HEK293T (cell line): ENCODE results near the gene ADGRB3.
A peak's percentile ranks its signal among the peaks of the same experiment; 100 is the strongest.
"Not testable (repeated sequence)": the region's sequence is repeated elsewhere in the genome, so short reads cannot be mapped to it uniquely, and the experiment has no call there.

Experiments used
- CTCF ChIA-PET: fragments of 350-600 bp; formaldehyde crosslinking; extraction: SDS; loops from one replicate; lab custom pipeline; 2021; ENCODE audit warnings: antibody characterized with exemption, inconsistent platforms; lab: Yijun Ruan, JAX
- POLR2A ChIA-PET: fragments of 350-600 bp; formaldehyde crosslinking; extraction: SDS; loops from one replicate; lab custom pipeline; 2020; ENCODE audit warnings: antibody characterized with exemption, inconsistent platforms; lab: Yijun Ruan, JAX
- DNase-seq: peaks from one replicate; pipeline ENCODE4 v3.0.0; 2012; ENCODE audit warnings: mixed read lengths; ENCODE audit errors: extremely low spot score
- ARNT ChIP-seq: fragments of 450-650 bp; IDR thresholded peaks from 2 replicates; pipeline ENCODE4 v1.6.1; 2017; ENCODE audit warnings: mild to moderate bottlenecking
- BHLHE40 ChIP-seq: fragments of 450-650 bp; IDR thresholded peaks from 2 replicates; pipeline ENCODE4 v1.6.1; 2016; ENCODE audit warnings: mild to moderate bottlenecking, moderate library complexity, borderline replicate concordance
- CTBP1 ChIP-seq: fragments of 450-650 bp; IDR thresholded peaks from 2 replicates; pipeline ENCODE4 v1.6.1; 2016; ENCODE audit warnings: borderline replicate concordance
- ELF4 ChIP-seq: fragments of 450-650 bp; IDR thresholded peaks from 2 replicates; pipeline ENCODE4 v1.6.1; 2017; ENCODE audit warnings: antibody characterized with exemption
- FOXA1 ChIP-seq: fragments of 450-650 bp; IDR thresholded peaks from 2 replicates; pipeline ENCODE4 v1.6.1; 2016; ENCODE audit warnings: mild to moderate bottlenecking
- FOXK2 ChIP-seq: fragments of 450-650 bp; IDR thresholded peaks from 2 replicates; pipeline ENCODE4 v1.6.1; 2016; ENCODE audit warnings: mild to moderate bottlenecking
- FOXM1 ChIP-seq: fragments of 450-650 bp; IDR thresholded peaks from 2 replicates; pipeline ENCODE4 v1.6.1; 2017; ENCODE audit warnings: mild to moderate bottlenecking, borderline replicate concordance
- HDGF ChIP-seq: fragments of 450-650 bp; IDR thresholded peaks from 2 replicates; pipeline ENCODE4 v1.6.1; 2017; ENCODE audit warnings: antibody characterized with exemption, borderline replicate concordance
- L3MBTL2 ChIP-seq: fragments of 450-650 bp; conservative IDR thresholded peaks from 2 replicates; pipeline ENCODE4 v1.6.1; 2016; ENCODE audit warnings: mild to moderate bottlenecking
- LEF1 ChIP-seq: fragments of 450-650 bp; IDR thresholded peaks from 2 replicates; pipeline ENCODE4 v1.6.1; 2017; ENCODE audit warnings: mild to moderate bottlenecking, borderline replicate concordance
- NFRKB ChIP-seq: fragments of 450-650 bp; IDR thresholded peaks from 2 replicates; pipeline ENCODE4 v1.6.1; 2016; ENCODE audit warnings: mild to moderate bottlenecking, moderate library complexity
- PKNOX1 ChIP-seq: fragments of 450-650 bp; IDR thresholded peaks from 2 replicates; pipeline ENCODE4 v1.6.1; 2016
- SP1 ChIP-seq: fragments of 450-650 bp; IDR thresholded peaks from 2 replicates; pipeline ENCODE4 v1.6.1; 2017
- SUZ12 ChIP-seq: fragments of 450-650 bp; IDR thresholded peaks from 2 replicates; pipeline ENCODE4 v1.6.1; 2016; ENCODE audit warnings: mild to moderate bottlenecking
- TARDBP ChIP-seq: fragments of 450-650 bp; IDR thresholded peaks from 2 replicates; pipeline ENCODE4 v1.6.1; 2016
- ZNF384 ChIP-seq: fragments of 450-650 bp; IDR thresholded peaks from 2 replicates; pipeline ENCODE4 v1.6.1; 2016

ADGRB3 gene

GRCh38 chr6:68778356-68779020 lies 143.4 kb downstream of the ADGRB3 start:
- peak; percentile 45 for DNase-seq
- no peak for TF ChIP-seq TARDBP
- no peak for TF ChIP-seq ZNF384
- no peak for TF ChIP-seq SUZ12
- no peak for TF ChIP-seq FOXK2
- TF ChIP-seq PKNOX1 = no peak
- no peak for TF ChIP-seq NFRKB
- no peak for TF ChIP-seq CTBP1
- TF ChIP-seq LEF1 = no peak
- no peak for TF ChIP-seq BHLHE40
- no peak for TF ChIP-seq SP1
- no peak for TF ChIP-seq FOXA1
- no peak for TF ChIP-seq ARNT
- no peak for TF ChIP-seq HDGF
- no peak for TF ChIP-seq ELF4
- no peak for TF ChIP-seq L3MBTL2
- TF ChIP-seq FOXM1 = no peak
- ChIA-PET POLR2A (interaction anchor here (1.1 kb wide), 1 partner anchor 143 kb away, joined by 4 read pairs; the partner anchor contains the start of gene ADGRB3), CTCF (interaction anchor here (1.1 to 3.6 kb wide), 3 partner anchors 136 to 143 kb away, joined by 3 to 14 read pairs (median 5); partner anchors contain the start of gene ADGRB3)

GRCh38 chr6:68779366-68779765 lies 144.3 kb downstream of the ADGRB3 start:
- ChIA-PET CTCF (interaction anchor here (0.6 to 3.6 kb wide), 3 partner anchors 137 to 166 kb away, joined by 3 to 14 read pairs (median 5); no protein-coding TSS in a partner anchor), POLR2A (interaction anchor here (1.4 kb wide), 1 partner anchor 144 kb away, joined by 4 read pairs; the partner anchor contains the start of gene ADGRB3)
- TF ChIP-seq NFRKB (no peak), ARNT (no peak), PKNOX1 (no peak), HDGF (no peak), BHLHE40 (no peak), LEF1 (no peak), ZNF384 (no peak), FOXK2 (no peak), SUZ12 (no peak), TARDBP (no peak), CTBP1 (no peak), SP1 (no peak), FOXM1 (no peak)
- DNase-seq = no peak

GRCh38 chr6:68790128-68790527 lies 155.0 kb downstream of the ADGRB3 start:
- DNase-seq, POLR2A ChIA-PET: not testable (repeated sequence)
- CTCF ChIA-PET = interaction anchor here (0.7 kb wide), 1 partner anchor 152 kb away, joined by 3 read pairs; no protein-coding TSS in a partner anchor

GRCh38 chr6:68814976-68815375 lies 179.9 kb downstream of the ADGRB3 start:
- DNase-seq, CTCF ChIA-PET, POLR2A ChIA-PET: not testable (repeated sequence)

- POLR2A ChIA-PET = no interaction called here
- CTCF ChIA-PET = no interaction called here
- no peak for DNase-seq
- TF ChIP-seq LEF1 (no peak), CTBP1 (no peak), SUZ12 (no peak), PKNOX1 (no peak), TARDBP (no peak), ARNT (no peak)
Measured at GRCh38 chr6:68826501-68826900, 191.4 kb downstream of the ADGRB3 start.

- TF ChIP-seq SUZ12 (no peak), NFRKB (no peak), CTBP1 (no peak), FOXM1 (no peak), FOXA1 (no peak), HDGF (no peak), ZNF384 (no peak)
- ChIA-PET CTCF (no interaction called here), POLR2A (no interaction called here)
- DNase-seq = no peak
Measured at GRCh38 chr6:68834551-68834950, 199.5 kb downstream of the ADGRB3 start.

- TF ChIP-seq FOXK2 (no peak), L3MBTL2 (no peak), SP1 (no peak), ZNF384 (no peak), PKNOX1 (no peak), FOXM1 (no peak), BHLHE40 (no peak), NFRKB (no peak), LEF1 (no peak), SUZ12 (no peak), CTBP1 (no peak)
- DNase-seq = no peak
- POLR2A ChIA-PET = no interaction called here
- CTCF ChIA-PET = no interaction called here
Measured at GRCh38 chr6:68838571-68838970, 203.5 kb downstream of the ADGRB3 start.
